WTC11 (cell line): ENCODE measurements around the gene REM1.

Experiments
- ATF1 ChIP-seq: sonication (generic); formaldehyde crosslinking; IDR thresholded peaks from 2 replicates; pipeline ENCODE4 v1.8.1; 2023; ENCODE audit warnings: mild to moderate bottlenecking, moderate library complexity, missing genetic modification reagents
- FOXK1 ChIP-seq: sonication (generic); formaldehyde crosslinking; IDR thresholded peaks from 2 replicates; pipeline ENCODE4 v1.8.0; 2022; ENCODE audit warnings: mild to moderate bottlenecking, moderate library complexity, missing genetic modification reagents
- JAZF1 ChIP-seq: fragments of 250-450 bp; sonication (Bioruptor Pico); IDR thresholded peaks from 2 replicates; pipeline ENCODE4 v1.9.0; 2021; ENCODE audit warnings: moderate library complexity, mild to moderate bottlenecking, inconsistent platforms
- TF ChIP-seq, protein P1 (sequence below): sonication (generic); formaldehyde crosslinking; IDR thresholded peaks from 2 replicates; pipeline ENCODE4 v1.8.1; 2023; ENCODE audit warnings: mild to moderate bottlenecking, missing genetic modification reagents, borderline replicate concordance
- TF ChIP-seq, protein P2 (sequence below): fragments of 250-450 bp; sonication (Bioruptor Pico); IDR thresholded peaks from 2 replicates; pipeline ENCODE4 v2.1.2; 2022; ENCODE audit warnings: mild to moderate bottlenecking, moderate library complexity
- TF ChIP-seq, protein P3 (sequence below): fragments of 200-600 bp; IDR thresholded peaks from 2 replicates; pipeline ENCODE4 v1.8.0; 2022; ENCODE audit warnings: antibody characterized with exemption
- TF ChIP-seq, protein P4 (sequence below): sonication (generic); formaldehyde crosslinking; IDR thresholded peaks from 2 replicates; pipeline ENCODE4 v1.8.0; 2023; ENCODE audit warnings: missing genetic modification reagents
- TF ChIP-seq, protein P5 (sequence below): sonication (generic); formaldehyde crosslinking; IDR thresholded peaks from 2 replicates; pipeline ENCODE4 v1.8.1; 2023; ENCODE audit warnings: mild to moderate bottlenecking, moderate library complexity, missing genetic modification reagents

DNA sequence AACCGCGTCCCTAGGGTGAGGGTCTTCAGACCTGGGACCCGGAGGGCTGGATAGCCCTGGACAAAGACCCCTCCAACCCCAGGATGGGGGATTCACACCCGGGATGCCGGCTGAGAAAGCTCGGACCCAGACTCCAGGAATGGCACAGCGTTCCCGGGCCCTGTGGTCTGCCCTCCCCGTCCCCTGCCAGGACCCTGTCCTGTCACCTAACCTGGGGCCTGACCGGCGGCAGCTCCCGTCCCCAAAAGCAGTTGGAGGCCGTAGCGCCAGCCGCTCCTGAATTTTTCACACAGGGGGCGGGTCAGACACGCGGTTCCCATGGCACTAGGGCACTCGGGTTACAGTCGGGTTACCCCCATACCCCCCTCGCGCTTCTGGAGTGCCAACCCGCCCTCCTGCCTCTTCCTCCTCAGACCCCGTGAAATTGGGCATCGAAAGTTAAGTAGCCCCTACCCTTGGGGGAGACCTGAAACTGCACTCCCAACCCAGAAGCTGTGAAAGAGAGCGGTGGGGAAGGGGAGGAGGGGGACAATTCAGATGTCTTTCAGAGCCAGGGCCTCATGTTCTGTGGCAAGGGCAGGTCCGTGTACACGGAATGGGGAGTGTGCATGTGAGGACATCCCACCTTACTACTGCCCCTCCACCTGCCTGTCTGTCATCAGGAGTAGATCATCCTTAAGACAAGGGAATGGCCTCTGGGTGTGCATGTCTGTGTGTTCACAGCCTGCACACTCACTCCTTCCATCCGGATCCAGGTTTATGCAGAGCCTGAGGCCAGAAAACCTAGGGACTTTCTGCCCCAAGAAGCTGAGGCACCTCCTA lies 595 bp downstream of the REM1 start:
- TF ChIP-seq FOXK1 (CRISPR knock-in tag) (no peak), JAZF1 (CRISPR knock-in tag) (no peak), ATF1 (CRISPR knock-in tag) (no peak)
- TF ChIP-seq, protein P1, sequence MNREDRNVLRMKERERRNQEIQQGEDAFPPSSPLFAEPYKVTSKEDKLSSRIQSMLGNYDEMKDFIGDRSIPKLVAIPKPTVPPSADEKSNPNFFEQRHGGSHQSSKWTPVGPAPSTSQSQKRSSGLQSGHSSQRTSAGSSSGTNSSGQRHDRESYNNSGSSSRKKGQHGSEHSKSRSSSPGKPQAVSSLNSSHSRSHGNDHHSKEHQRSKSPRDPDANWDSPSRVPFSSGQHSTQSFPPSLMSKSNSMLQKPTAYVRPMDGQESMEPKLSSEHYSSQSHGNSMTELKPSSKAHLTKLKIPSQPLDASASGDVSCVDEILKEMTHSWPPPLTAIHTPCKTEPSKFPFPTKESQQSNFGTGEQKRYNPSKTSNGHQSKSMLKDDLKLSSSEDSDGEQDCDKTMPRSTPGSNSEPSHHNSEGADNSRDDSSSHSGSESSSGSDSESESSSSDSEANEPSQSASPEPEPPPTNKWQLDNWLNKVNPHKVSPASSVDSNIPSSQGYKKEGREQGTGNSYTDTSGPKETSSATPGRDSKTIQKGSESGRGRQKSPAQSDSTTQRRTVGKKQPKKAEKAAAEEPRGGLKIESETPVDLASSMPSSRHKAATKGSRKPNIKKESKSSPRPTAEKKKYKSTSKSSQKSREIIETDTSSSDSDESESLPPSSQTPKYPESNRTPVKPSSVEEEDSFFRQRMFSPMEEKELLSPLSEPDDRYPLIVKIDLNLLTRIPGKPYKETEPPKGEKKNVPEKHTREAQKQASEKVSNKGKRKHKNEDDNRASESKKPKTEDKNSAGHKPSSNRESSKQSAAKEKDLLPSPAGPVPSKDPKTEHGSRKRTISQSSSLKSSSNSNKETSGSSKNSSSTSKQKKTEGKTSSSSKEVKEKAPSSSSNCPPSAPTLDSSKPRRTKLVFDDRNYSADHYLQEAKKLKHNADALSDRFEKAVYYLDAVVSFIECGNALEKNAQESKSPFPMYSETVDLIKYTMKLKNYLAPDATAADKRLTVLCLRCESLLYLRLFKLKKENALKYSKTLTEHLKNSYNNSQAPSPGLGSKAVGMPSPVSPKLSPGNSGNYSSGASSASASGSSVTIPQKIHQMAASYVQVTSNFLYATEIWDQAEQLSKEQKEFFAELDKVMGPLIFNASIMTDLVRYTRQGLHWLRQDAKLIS (CRISPR knock-in tag), result no peak
- TF ChIP-seq, protein P2, sequence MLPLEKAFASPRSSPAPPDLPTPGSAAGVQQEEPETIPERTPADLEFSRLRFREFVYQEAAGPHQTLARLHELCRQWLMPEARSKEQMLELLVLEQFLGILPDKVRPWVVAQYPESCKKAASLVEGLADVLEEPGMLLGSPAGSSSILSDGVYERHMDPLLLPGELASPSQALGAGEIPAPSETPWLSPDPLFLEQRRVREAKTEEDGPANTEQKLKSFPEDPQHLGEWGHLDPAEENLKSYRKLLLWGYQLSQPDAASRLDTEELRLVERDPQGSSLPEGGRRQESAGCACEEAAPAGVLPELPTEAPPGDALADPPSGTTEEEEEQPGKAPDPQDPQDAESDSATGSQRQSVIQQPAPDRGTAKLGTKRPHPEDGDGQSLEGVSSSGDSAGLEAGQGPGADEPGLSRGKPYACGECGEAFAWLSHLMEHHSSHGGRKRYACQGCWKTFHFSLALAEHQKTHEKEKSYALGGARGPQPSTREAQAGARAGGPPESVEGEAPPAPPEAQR (CRISPR knock-in tag), result no peak
- TF ChIP-seq, protein P3, sequence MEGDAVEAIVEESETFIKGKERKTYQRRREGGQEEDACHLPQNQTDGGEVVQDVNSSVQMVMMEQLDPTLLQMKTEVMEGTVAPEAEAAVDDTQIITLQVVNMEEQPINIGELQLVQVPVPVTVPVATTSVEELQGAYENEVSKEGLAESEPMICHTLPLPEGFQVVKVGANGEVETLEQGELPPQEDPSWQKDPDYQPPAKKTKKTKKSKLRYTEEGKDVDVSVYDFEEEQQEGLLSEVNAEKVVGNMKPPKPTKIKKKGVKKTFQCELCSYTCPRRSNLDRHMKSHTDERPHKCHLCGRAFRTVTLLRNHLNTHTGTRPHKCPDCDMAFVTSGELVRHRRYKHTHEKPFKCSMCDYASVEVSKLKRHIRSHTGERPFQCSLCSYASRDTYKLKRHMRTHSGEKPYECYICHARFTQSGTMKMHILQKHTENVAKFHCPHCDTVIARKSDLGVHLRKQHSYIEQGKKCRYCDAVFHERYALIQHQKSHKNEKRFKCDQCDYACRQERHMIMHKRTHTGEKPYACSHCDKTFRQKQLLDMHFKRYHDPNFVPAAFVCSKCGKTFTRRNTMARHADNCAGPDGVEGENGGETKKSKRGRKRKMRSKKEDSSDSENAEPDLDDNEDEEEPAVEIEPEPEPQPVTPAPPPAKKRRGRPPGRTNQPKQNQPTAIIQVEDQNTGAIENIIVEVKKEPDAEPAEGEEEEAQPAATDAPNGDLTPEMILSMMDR, result no peak
- TF ChIP-seq, protein P4, sequence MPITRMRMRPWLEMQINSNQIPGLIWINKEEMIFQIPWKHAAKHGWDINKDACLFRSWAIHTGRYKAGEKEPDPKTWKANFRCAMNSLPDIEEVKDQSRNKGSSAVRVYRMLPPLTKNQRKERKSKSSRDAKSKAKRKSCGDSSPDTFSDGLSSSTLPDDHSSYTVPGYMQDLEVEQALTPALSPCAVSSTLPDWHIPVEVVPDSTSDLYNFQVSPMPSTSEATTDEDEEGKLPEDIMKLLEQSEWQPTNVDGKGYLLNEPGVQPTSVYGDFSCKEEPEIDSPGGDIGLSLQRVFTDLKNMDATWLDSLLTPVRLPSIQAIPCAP, result no peak
- TF ChIP-seq, protein P5, sequence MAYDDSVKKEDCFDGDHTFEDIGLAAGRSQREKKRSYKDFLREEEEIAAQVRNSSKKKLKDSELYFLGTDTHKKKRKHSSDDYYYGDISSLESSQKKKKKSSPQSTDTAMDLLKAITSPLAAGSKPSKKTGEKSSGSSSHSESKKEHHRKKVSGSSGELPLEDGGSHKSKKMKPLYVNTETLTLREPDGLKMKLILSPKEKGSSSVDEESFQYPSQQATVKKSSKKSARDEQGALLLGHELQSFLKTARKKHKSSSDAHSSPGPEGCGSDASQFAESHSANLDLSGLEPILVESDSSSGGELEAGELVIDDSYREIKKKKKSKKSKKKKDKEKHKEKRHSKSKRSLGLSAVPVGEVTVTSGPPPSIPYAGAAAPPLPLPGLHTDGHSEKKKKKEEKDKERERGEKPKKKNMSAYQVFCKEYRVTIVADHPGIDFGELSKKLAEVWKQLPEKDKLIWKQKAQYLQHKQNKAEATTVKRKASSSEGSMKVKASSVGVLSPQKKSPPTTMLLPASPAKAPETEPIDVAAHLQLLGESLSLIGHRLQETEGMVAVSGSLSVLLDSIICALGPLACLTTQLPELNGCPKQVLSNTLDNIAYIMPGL (CRISPR knock-in tag), result no peak
